Measurements from ENCODE around the gene NFIX.

The NFIX gene

DNA sequence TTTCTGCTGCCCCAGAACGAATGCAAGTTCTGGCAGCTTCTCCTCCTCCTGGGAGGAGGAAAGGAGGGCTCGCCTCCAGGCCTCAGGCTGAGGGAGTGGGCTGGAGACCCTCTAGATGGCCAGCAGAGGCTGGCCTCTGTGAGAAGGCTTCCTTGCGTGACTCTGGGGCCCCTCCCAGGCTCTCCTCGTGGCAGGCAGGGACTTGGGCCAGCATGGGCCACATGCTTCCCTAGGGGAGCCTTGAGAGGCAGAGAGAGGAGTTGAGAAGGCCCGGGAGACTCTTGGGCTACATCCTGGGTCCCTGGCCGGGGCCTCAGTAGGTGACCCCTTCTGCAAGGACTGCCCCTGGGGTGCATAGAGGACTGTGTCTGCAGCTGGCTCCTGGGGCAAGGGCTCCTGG is 81.5 kb downstream of the NFIX start:
- Histone ChIP-seq H3K27ac (peak overlapping the region in 6 of 21 experiments; percentile 10 to 76 (median 37)), H3K4me3 (no peak overlapping the region)

DNA sequence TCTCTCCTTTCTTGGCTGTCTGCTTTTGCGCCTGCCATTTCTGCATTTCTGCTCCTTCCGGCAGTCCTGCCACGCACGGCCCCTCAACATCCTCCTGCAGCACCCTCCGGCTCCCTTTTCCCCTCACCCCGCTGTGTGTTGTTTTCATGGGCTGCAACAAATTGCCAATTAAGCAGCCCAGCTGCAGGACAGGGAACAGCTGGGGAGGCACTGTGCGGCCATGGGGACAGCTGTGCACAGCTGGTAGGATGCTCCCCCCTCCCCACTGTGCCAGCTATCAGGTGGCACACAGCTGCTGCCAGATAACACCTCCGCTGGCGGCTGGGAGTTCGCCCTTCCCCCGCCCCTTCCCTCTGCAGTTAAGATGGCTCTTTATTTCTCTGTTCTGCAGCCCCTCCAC is 82.0 kb downstream of the NFIX start:
- Histone ChIP-seq H3K27ac (peak overlapping the region in 8 of 21 experiments; percentile 10 to 76 (median 54)), H3K4me3 (no peak overlapping the region)

DNA sequence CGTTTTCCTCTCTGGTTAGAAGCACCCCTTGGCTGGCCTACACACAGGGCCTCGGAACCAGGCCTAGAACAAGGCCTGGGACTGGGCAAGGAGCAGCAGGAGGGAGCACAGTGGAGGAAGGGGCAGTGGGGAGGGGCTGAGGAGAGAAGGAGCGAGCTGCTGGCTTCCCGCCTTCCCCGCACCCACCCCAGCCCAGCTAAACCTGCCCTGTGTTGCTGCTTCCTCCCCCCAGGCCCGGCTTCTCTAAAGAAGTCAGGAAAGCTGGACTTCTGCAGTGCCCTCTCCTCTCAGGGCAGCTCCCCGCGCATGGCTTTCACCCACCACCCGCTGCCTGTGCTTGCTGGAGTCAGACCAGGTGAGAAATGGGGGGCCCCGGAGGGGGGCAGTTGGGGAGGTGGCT is 83.1 kb downstream of the NFIX start:
- peak overlapping the region in 13 of 21 experiments; percentile 18 to 76 (median 66) for H3K27ac ChIP-seq
- no peak overlapping the region for H3K4me3 ChIP-seq

DNA sequence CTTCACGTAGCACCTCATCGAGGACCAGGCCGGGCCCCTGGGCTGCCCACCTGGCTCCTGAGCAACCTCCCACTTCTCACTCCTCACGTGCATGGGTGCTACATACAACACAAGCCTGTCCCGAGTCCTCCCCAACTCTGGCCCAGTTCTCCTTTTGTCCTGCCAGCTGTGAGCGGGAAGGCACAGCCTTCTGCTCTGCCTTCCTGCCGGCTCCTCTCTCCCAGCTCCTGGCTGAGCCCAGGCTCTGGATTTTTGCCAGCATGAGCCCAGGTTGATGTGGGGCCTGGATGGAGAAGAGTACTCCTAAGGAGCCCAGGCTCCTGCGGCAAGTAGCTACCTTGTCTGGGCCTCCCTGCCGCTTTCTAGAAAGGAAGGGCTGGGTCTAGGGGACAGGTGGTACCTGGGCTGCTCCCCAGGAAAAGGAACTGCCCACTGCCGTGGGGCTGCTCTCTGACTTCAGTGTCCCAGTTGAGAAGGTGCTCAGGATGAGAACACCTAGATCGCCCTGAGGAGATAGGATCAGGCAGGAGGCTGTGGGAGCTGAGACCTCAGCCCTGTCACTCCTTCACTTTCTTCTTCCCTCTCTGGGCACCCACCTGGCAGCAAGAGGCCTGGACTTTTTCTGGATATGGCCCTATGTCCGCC is 83.7 kb downstream of the NFIX start:
- Histone ChIP-seq H3K27ac (peak overlapping the region in 11 of 21 experiments; percentile 25 to 76 (median 66)), H3K4me3 (no peak overlapping the region)

DNA sequence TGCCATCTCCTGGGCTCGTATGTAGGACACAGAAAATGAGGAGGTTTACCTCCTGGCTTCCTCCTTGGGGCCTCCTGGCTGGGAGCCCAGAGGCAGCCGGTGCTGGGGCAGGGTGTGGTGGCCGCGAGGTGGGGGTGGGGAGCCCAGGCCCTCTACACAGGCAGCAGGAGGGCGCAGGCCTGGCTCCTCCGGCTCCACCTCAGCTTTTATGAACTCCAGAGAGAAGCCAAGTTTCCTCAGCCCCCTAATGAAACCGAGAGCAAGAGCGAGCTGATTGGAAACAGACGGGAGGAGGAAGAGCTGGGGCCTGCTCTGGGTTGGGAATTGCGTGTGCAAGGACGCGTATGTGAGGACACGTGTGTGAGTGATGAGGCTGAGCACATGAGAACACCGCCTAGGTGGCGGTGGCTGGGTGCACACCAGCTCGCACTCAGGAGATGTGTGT is 84.3 kb downstream of the NFIX start:
- peak overlapping the region in 10 of 21 experiments; percentile 25 to 76 (median 66) for H3K27ac ChIP-seq
- H3K4me3 ChIP-seq: no peak overlapping the region

DNA sequence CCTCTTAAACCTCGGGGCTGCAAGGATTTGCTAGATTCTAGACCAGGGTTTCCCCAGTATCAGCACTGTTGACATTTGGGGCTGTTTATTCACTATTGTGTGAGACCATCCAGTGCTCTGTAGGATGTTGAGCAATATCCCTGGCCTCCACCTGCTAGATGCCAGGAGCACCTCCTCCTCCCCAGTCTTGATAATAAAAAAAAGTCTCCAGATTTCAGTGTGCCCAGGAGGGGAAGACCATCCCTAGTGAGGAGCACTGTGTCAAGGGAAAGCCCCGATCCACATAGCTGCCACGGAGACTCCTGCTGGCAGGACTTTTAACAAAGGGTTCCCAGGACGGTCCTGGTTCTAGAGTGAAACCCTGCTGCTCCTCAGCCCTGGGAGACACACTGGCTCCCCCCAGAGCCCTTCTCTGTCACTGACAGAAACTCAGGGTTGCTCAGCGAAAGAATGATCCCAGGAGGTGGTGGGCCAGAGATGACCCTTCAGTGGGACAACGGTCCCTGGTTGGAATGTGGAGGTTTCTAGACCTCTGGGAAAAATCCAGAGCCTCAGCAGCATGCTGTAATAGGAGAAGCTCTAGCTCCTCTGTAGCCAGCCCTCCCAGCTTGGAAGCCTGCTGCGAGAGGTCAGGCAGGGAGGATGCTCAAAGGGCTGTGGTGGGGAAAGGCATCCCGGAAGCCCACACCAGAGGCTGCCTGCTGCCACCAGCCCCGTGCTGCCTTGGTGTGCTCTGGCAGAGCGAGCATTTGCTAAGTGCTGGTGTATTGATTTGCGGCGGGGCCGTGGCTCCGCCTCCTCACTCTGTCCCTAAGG is 87.1 kb downstream of the NFIX start:
- H3K4me3 ChIP-seq: no peak overlapping the region
- peak overlapping the region in 3 of 21 experiments; percentile 37 to 63 (median 39) for H3K27ac ChIP-seq

DNA sequence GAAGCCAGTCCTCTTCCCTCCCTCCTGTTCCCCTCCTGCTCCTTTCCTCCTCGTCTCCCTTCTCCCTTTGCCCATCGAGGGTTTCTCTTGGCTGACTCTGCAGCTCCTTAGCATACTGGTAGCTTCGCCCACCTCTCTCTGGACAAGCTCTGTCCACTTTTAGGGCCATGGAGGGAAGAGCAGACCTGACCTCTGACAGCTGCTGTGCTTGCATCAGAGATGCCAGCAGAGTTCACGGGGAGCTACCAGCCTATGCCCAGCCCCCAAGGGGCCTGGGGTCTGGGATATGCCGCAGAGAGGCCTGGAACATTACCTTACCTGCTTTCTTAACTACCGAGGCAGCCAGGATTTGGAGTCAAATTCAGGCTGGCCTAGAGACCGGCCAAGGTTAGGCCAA is 87.7 kb downstream of the NFIX start:
- H3K4me3 ChIP-seq: no peak overlapping the region
- H3K27ac ChIP-seq: peak overlapping the region in 3 of 21 experiments; percentile 37 to 63 (median 39)

DNA sequence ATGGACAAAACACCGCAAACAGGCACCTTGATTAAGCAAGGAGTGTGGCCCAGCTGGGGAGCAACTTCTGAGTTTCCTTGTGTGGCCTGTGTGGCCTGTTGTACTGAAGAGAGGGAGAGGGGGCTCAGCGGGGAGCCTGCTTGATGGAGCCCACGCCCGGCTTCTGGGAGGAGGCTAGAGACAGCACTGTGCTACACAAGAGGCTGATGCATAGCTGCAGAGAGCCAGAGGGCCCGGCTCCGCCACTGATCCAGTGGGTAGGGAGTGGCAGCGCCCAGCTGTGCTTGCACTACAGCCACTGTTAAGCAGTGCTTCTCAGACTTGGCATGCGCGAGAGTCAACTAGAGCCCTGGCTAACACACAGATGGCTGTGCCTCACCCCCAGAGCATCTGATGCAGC is 88.4 kb downstream of the NFIX start:
- no peak overlapping the region for H3K4me3 ChIP-seq
- peak overlapping the region in 3 of 21 experiments; percentile 36 to 63 (median 39) for H3K27ac ChIP-seq

DNA sequence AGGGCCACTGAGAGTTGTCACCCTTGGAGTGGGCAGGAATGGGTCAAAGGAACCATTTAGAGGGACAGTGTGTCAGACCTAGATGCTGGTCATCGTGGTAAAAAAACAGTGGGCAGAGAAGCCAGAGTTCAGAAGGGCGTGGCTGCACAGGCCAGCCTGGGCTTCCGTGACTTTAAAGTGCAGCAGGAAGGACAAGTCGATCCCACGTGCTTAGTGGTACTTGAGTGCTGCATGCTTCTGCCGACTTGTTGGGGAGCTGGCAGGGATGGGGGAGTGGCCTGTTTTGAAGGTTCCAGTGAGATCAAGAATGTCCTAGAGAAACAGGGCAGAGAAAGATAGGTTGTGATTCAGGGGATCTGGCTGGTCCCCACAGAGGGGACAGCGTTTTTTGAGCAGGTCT is 90.4 kb downstream of the NFIX start:
- H3K27ac ChIP-seq: peak overlapping the region in 2 of 21 experiments; percentile 1 to 47
- H3K4me3 ChIP-seq: no peak overlapping the region

DNA sequence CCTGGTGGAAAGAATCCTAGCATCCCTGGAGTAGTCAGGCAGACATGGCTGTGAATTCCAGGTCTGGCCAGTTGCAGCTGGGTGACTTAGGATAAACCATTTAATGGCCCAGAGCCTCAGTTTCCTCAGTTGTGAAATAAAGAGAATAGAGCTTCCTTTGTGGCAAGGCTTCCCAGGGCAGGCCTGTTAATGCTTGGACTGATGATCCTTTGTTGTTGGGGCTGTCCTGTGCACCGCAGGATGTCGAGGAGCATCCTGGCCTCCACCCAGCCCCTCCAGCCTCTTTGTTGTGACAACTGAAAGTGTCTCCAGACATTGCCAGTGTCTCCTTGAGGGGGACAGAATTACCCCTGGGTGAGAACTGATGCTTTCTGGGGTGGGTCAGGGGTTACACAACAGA is 91.1 kb downstream of the NFIX start:
- peak overlapping the region in 2 of 21 experiments; percentile 6 to 7 for H3K27ac ChIP-seq
- H3K4me3 ChIP-seq: no peak overlapping the region

DNA sequence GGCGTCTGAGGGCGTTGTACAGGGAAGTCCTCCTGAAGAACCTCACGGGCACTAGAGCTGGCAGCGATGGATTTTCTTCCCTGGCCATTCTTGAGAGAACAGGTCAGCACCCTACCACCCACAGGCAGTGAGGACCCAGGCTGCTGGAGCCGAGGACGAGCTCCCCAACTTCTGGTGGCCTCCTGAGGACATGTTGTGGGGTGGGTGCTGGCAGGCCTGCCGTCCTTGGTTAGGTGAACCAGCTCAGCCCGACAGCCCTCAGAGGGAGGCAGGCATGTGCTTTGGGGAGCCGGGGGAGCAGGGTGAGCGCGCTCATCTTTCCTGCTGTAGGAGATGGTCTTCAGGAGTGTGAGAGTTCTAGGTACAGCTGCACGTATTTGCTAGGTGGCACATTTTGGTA is 92.0 kb downstream of the NFIX start:
- Histone ChIP-seq H3K4me3 (no peak overlapping the region), H3K27ac (peak overlapping the region in 1 of 21 experiments; percentile 6)

DNA sequence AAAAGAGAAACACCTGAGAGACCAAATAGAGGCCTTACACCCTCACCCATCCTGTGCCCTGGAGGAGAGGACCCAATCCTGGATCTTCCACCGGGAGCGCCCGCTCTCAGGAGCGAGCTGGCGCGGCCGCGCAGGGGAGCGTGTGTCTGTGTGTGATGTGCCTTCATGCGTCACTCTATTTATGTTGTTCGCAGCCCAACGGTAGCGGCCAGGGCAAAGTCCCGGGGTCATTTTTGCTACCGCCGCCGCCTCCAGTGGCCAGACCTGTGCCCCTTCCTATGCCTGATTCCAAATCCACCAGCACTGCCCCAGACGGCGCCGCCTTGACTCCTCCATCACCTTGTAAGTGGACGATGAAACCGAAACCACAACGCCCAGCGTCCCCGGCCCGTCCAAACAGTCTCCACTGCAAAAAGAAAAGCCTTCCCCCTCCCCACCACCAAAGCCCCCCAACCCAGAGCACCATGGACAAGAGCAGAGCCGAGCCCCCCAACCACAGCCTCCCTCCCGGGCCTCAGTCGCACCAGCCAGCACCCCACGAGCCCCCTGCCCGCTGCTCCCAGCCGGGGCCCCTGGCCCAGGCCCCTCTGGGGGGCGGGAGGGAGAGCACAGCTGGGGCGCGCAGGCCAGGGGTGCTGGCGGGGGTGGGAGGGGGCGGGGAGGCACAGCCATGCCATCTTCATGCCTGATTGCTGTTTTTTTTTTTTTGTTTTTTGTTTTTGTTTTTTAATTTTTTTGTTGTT is 92.7 kb downstream of the NFIX start:
- Histone ChIP-seq H3K27ac (peak overlapping the region in 3 of 21 experiments; percentile 23 to 80 (median 33)), H3K4me3 (no peak overlapping the region)

DNA sequence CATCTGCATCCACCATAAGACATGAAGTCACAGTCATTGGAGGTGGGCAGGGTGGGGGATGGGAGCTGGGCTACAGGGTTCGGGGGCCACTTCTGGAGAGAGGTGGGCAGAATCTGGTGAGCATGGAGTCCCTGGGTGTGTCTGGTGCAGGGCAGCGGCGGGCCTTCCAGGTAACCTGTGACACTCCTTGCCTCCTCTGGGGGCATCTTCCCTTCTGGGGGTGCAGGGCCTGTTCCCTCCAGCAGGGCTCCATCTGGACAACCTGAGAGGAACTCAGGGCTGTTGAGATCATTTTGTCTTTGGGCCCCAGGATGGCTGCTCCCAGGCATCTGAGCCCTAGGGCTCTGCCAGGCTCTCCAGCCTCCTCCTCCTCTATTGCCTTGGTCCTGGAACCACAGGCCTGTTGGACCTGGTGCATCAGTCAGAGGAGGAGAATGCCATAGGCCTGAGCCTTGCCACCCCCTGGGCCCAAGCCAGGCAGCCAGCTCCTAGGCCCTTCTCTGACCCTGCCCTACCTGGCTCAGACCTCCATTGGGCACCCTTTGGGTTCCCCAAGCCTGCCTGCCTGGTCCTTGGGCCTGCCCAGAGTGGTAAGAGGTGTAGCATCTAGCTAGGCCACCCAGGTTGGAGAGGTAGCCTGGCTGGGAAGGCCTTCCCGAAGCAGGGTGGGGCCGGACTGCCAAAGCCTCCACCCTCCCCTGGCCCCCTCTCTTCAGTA is 94.0 kb downstream of the NFIX start:
- Histone ChIP-seq H3K4me3 (no peak overlapping the region), H3K27ac (peak overlapping the region in 11 of 21 experiments; percentile 11 to 91 (median 71))

DNA sequence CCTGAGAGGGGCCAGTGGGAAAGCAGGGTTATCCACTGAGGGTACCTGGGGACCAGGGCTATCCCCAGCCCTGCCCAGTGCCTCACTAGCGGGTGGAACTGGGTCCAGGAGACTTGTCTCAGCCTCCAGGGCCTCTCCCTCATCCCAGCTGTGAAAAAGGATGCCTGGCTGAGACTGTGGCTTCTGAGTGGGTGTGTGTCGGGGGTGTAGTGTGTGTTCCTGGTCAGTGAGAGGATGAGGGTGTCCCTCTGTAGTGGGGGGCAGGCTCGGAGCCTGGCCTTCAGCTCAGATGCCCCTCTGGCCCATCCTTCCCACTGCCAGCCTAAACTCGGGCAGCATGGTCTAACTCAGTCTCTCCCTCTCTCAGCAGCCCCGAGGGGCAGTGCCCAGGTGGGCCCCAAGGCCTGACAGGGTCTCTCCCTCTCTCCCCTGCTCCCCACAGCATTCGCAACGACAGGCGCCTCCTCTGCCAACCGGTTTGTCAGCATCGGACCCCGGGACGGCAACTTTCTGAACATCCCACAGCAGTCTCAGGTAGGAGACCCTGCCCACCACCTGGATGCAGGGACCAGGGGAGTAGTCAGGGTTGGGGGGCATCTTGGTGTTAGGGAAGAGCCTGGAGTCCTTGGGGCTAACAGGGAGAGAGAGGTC is 94.7 kb downstream of the NFIX start:
- Histone ChIP-seq H3K27ac (peak overlapping the region in 13 of 21 experiments; percentile 11 to 91 (median 65)), H3K4me3 (no peak overlapping the region)

DNA sequence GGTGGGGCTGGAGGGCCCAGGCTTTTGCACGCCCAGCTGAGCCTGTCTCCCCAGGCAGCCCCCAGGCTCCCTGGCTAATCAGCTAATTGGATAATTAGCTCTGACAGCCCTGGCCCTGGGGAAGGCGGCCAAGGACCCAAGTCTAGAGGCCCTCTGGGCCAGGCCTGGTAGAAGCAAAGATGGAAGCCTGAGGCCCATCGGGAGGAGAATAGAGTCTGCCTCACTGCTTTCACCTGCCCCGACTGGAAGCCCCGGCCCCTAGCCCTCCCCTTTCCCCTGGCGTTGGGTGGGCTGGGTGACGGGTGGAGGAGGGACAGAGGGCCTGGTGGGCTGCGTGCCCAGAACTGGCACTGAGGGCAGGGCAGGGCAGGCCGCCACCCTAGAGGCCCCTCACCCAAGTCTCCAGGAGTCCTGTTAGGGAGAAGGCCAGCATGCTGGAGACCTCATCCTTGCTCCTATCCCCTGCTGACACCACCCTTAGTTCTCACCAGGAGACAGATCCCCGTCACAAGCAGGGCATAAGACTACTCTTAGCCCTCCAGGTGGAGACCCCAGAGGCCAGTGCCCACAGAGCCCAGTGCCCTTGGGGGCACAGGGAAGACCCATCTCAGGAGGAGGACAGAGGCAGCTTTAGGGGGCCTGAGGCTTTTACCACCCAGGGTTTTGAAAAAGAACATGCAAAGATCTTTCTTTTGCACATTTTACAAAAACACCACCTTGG is 95.4 kb downstream of the NFIX start:
- Histone ChIP-seq H3K27ac (peak overlapping the region in 13 of 21 experiments; percentile 50 to 91 (median 71)), H3K4me3 (no peak overlapping the region)

DNA sequence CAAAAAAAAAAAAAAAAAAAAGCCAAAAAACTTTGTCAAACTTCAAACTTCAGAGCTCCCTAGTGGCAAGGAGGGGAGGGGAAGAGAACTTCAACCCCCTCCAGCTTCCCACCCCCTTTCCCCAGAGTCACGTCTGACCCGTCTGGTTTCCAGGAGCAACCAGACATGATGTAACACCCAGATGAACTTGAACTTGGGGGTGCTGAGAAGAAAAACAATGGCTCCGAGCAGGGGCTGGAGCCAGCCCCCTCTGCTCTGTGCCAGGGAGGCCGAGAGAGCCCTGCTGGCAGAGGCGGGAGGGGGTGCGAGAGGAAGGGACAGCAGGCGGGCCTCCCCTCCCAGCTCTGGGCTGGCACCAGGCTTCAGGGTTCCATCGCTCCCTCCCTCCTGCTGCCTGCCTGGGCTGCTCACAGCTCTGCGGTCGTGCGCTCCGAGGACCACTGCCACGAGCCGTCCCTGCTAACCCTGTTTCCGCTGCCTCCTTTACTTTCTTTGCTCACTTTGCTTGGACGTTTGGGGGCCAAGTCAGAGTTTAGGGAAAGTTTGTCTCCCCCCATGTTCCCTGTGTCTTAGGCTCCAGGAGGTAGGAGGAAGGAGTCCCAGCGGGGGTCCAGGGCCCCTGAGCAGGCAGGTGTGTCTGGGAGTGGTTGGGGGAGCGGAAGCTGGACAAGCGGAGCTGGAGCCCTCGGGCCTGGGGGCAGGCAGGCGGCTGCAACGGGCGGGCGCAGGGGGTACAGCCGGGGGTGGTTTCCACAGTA is 96.3 kb downstream of the NFIX start:
- no peak overlapping the region for H3K4me3 ChIP-seq
- peak overlapping the region in 16 of 21 experiments; percentile 19 to 91 (median 50) for H3K27ac ChIP-seq

DNA sequence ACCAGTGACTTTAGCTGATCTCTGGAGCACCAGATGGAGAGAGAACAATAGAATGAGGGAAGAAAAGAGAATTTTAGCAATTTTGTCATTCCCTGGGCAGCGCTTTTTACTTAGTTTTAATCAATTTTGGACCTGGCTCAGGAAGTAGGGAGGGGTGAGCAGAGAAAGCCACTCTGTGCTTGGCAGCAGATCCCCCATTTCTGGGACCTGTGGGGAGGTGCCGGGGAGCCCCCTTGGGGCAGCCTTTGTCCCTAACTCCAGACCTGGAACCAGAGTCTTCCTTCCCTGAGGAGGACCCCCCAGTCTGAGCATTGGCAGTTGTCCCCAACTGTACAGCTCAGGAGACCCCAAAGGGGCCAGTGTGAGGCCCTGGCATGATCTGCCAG is 96.9 kb downstream of the NFIX start:
- no peak overlapping the region for H3K4me3 ChIP-seq
- peak overlapping the region in 15 of 21 experiments; percentile 19 to 84 (median 63) for H3K27ac ChIP-seq
